Measurements from ENCODE around the gene CDK6. TPM values are rescaled to one million over a fixed set of nuclear protein-coding genes. Genes with fewer than 3 reads are reported as not detected.

CDK6 gene
- total RNA-seq, 1 experiment from 2014 or later: 41.4 TPM

DNA sequence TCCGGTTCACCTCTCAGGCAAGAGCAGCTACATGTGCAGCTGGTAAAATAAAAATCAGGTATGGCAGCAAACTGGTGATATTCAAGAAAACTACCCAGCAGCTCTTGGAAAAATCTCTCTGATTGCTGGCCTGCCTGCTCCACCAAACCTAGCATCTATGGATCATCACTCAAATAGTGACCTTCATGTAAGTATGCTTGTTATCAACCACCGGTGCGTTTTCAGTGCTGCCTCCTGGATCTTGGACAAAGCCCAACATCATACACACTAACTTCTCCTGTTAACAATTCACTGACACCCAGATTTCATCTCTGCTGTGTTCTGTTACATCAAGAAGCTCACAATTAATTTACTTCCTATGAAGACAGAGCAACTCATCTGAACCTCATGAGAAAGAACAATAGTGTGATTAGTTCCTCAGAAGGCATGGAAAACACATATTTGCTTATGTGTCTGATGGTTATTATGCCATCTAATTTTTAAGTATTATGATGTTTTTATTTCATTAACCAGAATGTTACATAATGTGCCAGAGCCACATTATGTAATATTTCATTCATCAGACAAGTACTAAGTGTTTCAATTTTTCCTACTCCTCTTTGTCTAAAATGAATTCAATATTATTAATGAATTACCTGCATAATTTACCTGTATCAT lies 8.8 kb downstream of the CDK6 start:
- ChIA-PET POLR2A (no interaction called here), RAD21 (ENCODE audit: low non-redundant PET in 1 of 2, low total read pairs in 2 of 2, uncharacterized antibody in 2 of 2, unreplicated experiment in 2 of 2) (no interaction called here), CTCF (no interaction called here)
- ATAC-seq (no peak), DNase-seq (ENCODE audit: low read depth, low spot score) (no peak)
- no peak overlapping the region for H3K4me2 ChIP-seq (ENCODE audit: low read length)
- H3K9me2 ChIP-seq (ENCODE audit: insufficient read depth): no peaks in the 10 kb centered on the region
- TF ChIP-seq EZH2phosphoT487 (IDR thresholded peaks at IDR 0.05; ENCODE audit: borderline replicate concordance): no peak
- no peak for TF ChIP-seq CBX3 (IDR thresholded peaks at IDR 0.05; ENCODE audit: low read depth)
- no peak for TF ChIP-seq ELF1 (IDR thresholded peaks at IDR 0.05; ENCODE audit: borderline replicate concordance, low read depth)
- no peak for TF ChIP-seq EZH2 (IDR thresholded peaks at IDR 0.05)
- TF ChIP-seq ZNF274 (IDR thresholded peaks at IDR 0.05; ENCODE audit: low read depth, low read length): no peak
- TF ChIP-seq JUND (IDR thresholded peaks at IDR 0.05): no peak
- no peak for TF ChIP-seq TCF7L2 (IDR thresholded peaks at IDR 0.05; ENCODE audit: borderline replicate concordance, extremely low read depth, insufficient read depth, insufficient read length)
- TF ChIP-seq, protein P1, sequence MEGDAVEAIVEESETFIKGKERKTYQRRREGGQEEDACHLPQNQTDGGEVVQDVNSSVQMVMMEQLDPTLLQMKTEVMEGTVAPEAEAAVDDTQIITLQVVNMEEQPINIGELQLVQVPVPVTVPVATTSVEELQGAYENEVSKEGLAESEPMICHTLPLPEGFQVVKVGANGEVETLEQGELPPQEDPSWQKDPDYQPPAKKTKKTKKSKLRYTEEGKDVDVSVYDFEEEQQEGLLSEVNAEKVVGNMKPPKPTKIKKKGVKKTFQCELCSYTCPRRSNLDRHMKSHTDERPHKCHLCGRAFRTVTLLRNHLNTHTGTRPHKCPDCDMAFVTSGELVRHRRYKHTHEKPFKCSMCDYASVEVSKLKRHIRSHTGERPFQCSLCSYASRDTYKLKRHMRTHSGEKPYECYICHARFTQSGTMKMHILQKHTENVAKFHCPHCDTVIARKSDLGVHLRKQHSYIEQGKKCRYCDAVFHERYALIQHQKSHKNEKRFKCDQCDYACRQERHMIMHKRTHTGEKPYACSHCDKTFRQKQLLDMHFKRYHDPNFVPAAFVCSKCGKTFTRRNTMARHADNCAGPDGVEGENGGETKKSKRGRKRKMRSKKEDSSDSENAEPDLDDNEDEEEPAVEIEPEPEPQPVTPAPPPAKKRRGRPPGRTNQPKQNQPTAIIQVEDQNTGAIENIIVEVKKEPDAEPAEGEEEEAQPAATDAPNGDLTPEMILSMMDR (IDR thresholded peaks at IDR 0.05 in 2 of 3, conservative IDR thresholded peaks at IDR 0.05 in 1 of 3; ENCODE audit: borderline replicate concordance in 1 of 3, insufficient read depth in 1 of 3, low read depth in 2 of 3, low read length in 2 of 3): no peak
- TF ChIP-seq SRF (IDR thresholded peaks at IDR 0.05; ENCODE audit: low read depth): no peak
- no peak for TF ChIP-seq SIN3A (IDR thresholded peaks at IDR 0.05; ENCODE audit: low read depth)
- no peak for TF ChIP-seq RAD21 (IDR thresholded peaks at IDR 0.05; ENCODE audit: low read depth)
- TF ChIP-seq, protein P2, sequence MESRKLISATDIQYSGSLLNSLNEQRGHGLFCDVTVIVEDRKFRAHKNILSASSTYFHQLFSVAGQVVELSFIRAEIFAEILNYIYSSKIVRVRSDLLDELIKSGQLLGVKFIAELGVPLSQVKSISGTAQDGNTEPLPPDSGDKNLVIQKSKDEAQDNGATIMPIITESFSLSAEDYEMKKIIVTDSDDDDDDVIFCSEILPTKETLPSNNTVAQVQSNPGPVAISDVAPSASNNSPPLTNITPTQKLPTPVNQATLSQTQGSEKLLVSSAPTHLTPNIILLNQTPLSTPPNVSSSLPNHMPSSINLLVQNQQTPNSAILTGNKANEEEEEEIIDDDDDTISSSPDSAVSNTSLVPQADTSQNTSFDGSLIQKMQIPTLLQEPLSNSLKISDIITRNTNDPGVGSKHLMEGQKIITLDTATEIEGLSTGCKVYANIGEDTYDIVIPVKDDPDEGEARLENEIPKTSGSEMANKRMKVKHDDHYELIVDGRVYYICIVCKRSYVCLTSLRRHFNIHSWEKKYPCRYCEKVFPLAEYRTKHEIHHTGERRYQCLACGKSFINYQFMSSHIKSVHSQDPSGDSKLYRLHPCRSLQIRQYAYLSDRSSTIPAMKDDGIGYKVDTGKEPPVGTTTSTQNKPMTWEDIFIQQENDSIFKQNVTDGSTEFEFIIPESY (IDR thresholded peaks at IDR 0.05; ENCODE audit: extremely low read depth, insufficient replicate concordance, low read length): no peak
- no peak for TF ChIP-seq ZFX (IDR thresholded peaks at IDR 0.05)
- no peak for TF ChIP-seq POLR2AphosphoS5 (IDR thresholded peaks at IDR 0.05; ENCODE audit: low read depth, low read length)
- no peak for TF ChIP-seq POLR2A (IDR thresholded peaks at IDR 0.05; ENCODE audit: borderline replicate concordance, extremely low read depth, insufficient read depth, insufficient read length)
- TF ChIP-seq FOSL1 (IDR thresholded peaks at IDR 0.05; ENCODE audit: low read depth): no peak
- TF ChIP-seq EGR1 (IDR thresholded peaks at IDR 0.05; ENCODE audit: low read depth): no peak
- TF ChIP-seq SP1 (IDR thresholded peaks at IDR 0.05; ENCODE audit: low read depth): no peak
- intact Hi-C loops (cut with micrococcal nuclease): no loop called here
- no peak overlapping the region for H3K27ac ChIP-seq (ENCODE audit: low read depth, low read length)
- no peak overlapping the region for H3K4me3 ChIP-seq (replicated peaks in 1 of 2; ENCODE audit: low read depth in 1 of 2, low read length in 2 of 2)
- H3K79me2 ChIP-seq (ENCODE audit: insufficient read depth, low read length): peaks cover 100% of the 10 kb centered on the region
- H4K20me1 ChIP-seq (ENCODE audit: insufficient read depth): no peaks in the 10 kb centered on the region; the same call in 1 of the 2 replicates
- no peaks in the 10 kb centered on the region for H3K27me3 ChIP-seq (ENCODE audit: insufficient read depth, low read length)
- H3K36me3 ChIP-seq (ENCODE audit: control insufficient read depth in 1 of 2, insufficient read depth in 2 of 2, low read length in 2 of 2): peaks cover 0 to 12% of the 10 kb centered on the region in 2 experiments; a peak in 1 of 4 replicates
- no peaks in the 10 kb centered on the region for H3K9me3 ChIP-seq (ENCODE audit: control insufficient read depth in 1 of 2, insufficient read depth in 1 of 2, low read depth in 1 of 2, low read length in 2 of 2)
- H2AFZ ChIP-seq (ENCODE audit: low read depth, low read length, poor library complexity, severe bottlenecking): no peak overlapping the region
- H3K9ac ChIP-seq (ENCODE audit: low read length): no peak overlapping the region
- no TSS peak for BruUV-seq (replicated peaks)
- peaks cover 11 to 26% of the 10 kb centered on the region in 2 experiments for H3K4me1 ChIP-seq (ENCODE audit: control insufficient read depth in 1 of 2, insufficient read depth in 2 of 2, low read length in 2 of 2)

Measured in HCT116 (cell line).